SK-N-MC (cell line): ENCODE results near the gene ATG9B.

ENCODE experiments used
- EZH2 ChIP-seq: fragments of 200-600 bp; sonication (generic); IDR thresholded peaks from one replicate; pipeline ENCODE4 v1.6.1; 2017; ENCODE audit warnings: antibody characterized with exemption
- FOXP2 ChIP-seq: optimal IDR thresholded peaks from 2 replicates; pipeline ENCODE3; 2011; ENCODE audit warnings: mild to moderate bottlenecking, moderate library complexity; ENCODE audit not compliant: insufficient read depth; ENCODE audit errors: extremely low read length, control extremely low read depth
- POLR2AphosphoS5 ChIP-seq: IDR thresholded peaks from 2 replicates; pipeline ENCODE4 v1.6.1; 2012; ENCODE audit warnings: mild to moderate bottlenecking, low read depth, low read length, borderline replicate concordance

GRCh38 chr7:150970424-150970823, 53.9 kb downstream of the ATG9B start:
- TF ChIP-seq POLR2AphosphoS5 (no peak), EZH2 (no peak), FOXP2 (no peak)
